HepG2 (cell line): Measurements from ENCODE around the gene KRT17. TPM values are rescaled to one million over a fixed set of nuclear protein-coding genes. Genes with fewer than 3 reads are reported as not detected.

Source experiments
- ATAC-seq: fragments of 200-7000 bp; cut with Tn5 transposase; 3 replicates; pipeline ENCODE4 v1.9.1; 2020; ENCODE audit warnings: mild to moderate bottlenecking, moderate library complexity
- BruUV-seq: library from RNA; stranded (reverse); fragments of 400-500 nt; replicated peaks from 2 replicates; lab custom pipeline; 2021; lab: Mats Ljungman, UMichigan
- CTCF ChIA-PET: fragments of 300-600 bp; formaldehyde crosslinking; extraction: SDS; loops from one replicate; lab custom pipeline; 2021; ENCODE audit warnings: low total read pairs, inconsistent platforms, low intra/inter-chr PET ratio; lab: Yijun Ruan, JAX
- POLR2A ChIA-PET: fragments of 350-600 bp; sonication (Branson Sonifier 250); formaldehyde crosslinking; loops from one replicate; lab custom pipeline; 2020; ENCODE audit warnings: antibody characterized with exemption, inconsistent platforms; lab: Yijun Ruan, JAX
- DNase-seq: peaks from one replicate; pipeline ENCODE4 v3.0.0-alpha.2; 2015; ENCODE audit warnings: low spot score
- FAIRE-seq: peaks from 3 replicates; lab custom pipeline; 2011; peaks lifted over from hg19 to GRCh38; lab: Jason Lieb, UNC
- H2AFZ ChIP-seq: one replicate; pipeline ENCODE4 v1.6.1; 2011; ENCODE audit warnings: low read length, inconsistent platforms
- H3K27ac ChIP-seq: fragments of 300-600 bp; 3 replicates; pipeline ENCODE4 v1.8.0; 2011; ENCODE audit warnings: mixed run types, mild to moderate bottlenecking, mixed read lengths, low read length, inconsistent platforms; ENCODE audit not compliant: insufficient read depth; ENCODE audit errors: extremely low read length
- H3K27me3 ChIP-seq, 2 experiments: fragments of 200-600 bp in 1 of 2; 2 replicates in 1 of 2; 3 replicates in 1 of 2; pipeline versions ENCODE4 v1.6.0 to v1.8.0; 2011; ENCODE audit warnings: low read length in 2 of 2, mild to moderate bottlenecking in 2 of 2, moderate library complexity in 2 of 2, inconsistent platforms in 1 of 2; ENCODE audit not compliant: insufficient read depth in 2 of 2, control insufficient read depth in 1 of 2
- H3K36me3 ChIP-seq, 2 experiments: fragments of 200-600 bp in 1 of 2; replicated peaks in 1 of 2; 2 replicates in 1 of 2; 3 replicates in 1 of 2; pipeline versions ENCODE4 v1.5.1 to v1.8.0; 2011; ENCODE audit warnings: low read length in 2 of 2, inconsistent platforms in 1 of 2; ENCODE audit not compliant: insufficient read depth in 2 of 2, control insufficient read depth in 1 of 2
- H3K4me1 ChIP-seq: 2 replicates; pipeline ENCODE4 v1.5.1; 2012; ENCODE audit warnings: low read length, inconsistent platforms; ENCODE audit not compliant: insufficient read depth
- H3K4me2 ChIP-seq: 2 replicates; pipeline ENCODE4 v1.6.0; 2011; ENCODE audit warnings: low read depth, low read length, inconsistent platforms
- H3K4me3 ChIP-seq, 3 experiments: fragments of 200-600 bp in 1 of 3; sonication (generic), shearing (Covaris generic) in 1 of 3; replicated peaks in 1 of 3; 2 replicates each; pipeline ENCODE4 v1.5.1; 2011 to 2016; ENCODE audit warnings: low read length in 3 of 3, inconsistent platforms in 2 of 3, low read depth in 2 of 3, mild to moderate bottlenecking in 2 of 3, control low read depth in 1 of 3, mixed read lengths in 1 of 3; ENCODE audit not compliant: insufficient read depth in 1 of 3
- H3K79me2 ChIP-seq: one replicate; pipeline ENCODE4 v1.6.1; 2011; ENCODE audit warnings: low read length, inconsistent platforms; ENCODE audit not compliant: insufficient read depth
- H3K9ac ChIP-seq: 2 replicates; pipeline ENCODE4 v1.6.0; 2011; ENCODE audit warnings: mild to moderate bottlenecking, low read depth, low read length, inconsistent platforms; ENCODE audit not compliant: insufficient read depth
- H3K9me3 ChIP-seq: 2 replicates; pipeline ENCODE4 v1.5.1; 2012; ENCODE audit warnings: mild to moderate bottlenecking, low read length
- H4K20me1 ChIP-seq: 2 replicates; pipeline ENCODE4 v1.6.0; 2011; ENCODE audit warnings: inconsistent platforms, mild to moderate bottlenecking, low read length, moderate library complexity; ENCODE audit not compliant: insufficient read depth
- BCL6 ChIP-seq: IDR thresholded peaks from 2 replicates; pipeline ENCODE4 v1.6.1; 2016; ENCODE audit warnings: missing genetic modification reagents, missing compliant biosample characterization
- CAMTA2 ChIP-seq: sonication (generic); formaldehyde crosslinking; IDR thresholded peaks from 2 replicates; pipeline ENCODE4 v1.4.0; 2020; ENCODE audit warnings: mild to moderate bottlenecking, missing genetic modification reagents, borderline replicate concordance
- FOXK2 ChIP-seq: fragments of 450-650 bp; IDR thresholded peaks from 2 replicates; pipeline ENCODE4 v1.6.1; 2016
- POGZ ChIP-seq: sonication (generic); formaldehyde crosslinking; IDR thresholded peaks from 2 replicates; pipeline ENCODE4 v1.4.0; 2020; ENCODE audit warnings: mild to moderate bottlenecking, missing genetic modification reagents
- U2AF1 ChIP-seq: fragments of 200-400 bp; formaldehyde crosslinking; optimal IDR thresholded peaks from 2 replicates; pipeline ENCODE3; 2017; ENCODE audit warnings: mild to moderate bottlenecking, low read depth, low read length
- ZNF543 ChIP-seq: sonication (generic); formaldehyde crosslinking; IDR thresholded peaks from 2 replicates; pipeline ENCODE4 v1.4.0; 2020; ENCODE audit warnings: mild to moderate bottlenecking, missing genetic modification reagents
- WGBS: methylation state at CpG from one replicate; pipeline ENCODE4 v1.1.6; 2017; ENCODE audit warnings: low lambda C conversion rate; 5-methylcytosine and 5-hydroxymethylcytosine counted together
- in situ Hi-C: cut with HindIII; loops from 2 replicates; pipeline ENCODE4 v1.10.0; 2017; ENCODE audit warnings: low pct_unique_long_range_greater_than_20kb; ENCODE audit not compliant: extremely low pct_ligation_motif_present
- intact Hi-C: fragments of 100-400 bp; cut with micrococcal nuclease; formaldehyde crosslinking; loops from one replicate; pipeline ENCODE4 v1.10.0; 2022; ENCODE audit not compliant: unreplicated experiment
- polyA plus RNA-seq, 8 experiments: library from polyadenylated mRNA; depleted of rRNA in 3 of 8; stranded (reverse) in 7 of 8; unstranded in 1 of 8; fragments of >200 nt; fragmentation: Illumina TruSeq in 4 of 8; extraction: Trizol in 4 of 8; gene quantifications; 2 replicates each; pipeline versions ENCODE4 v1.2.1 to v1.2.3, GENCODE V29; 2011 to 2016; ENCODE audit warnings: low read depth in 4 of 8, missing spikeins in 1 of 8, mixed read lengths in 1 of 8; ENCODE audit not compliant: insufficient read depth in 1 of 8
- total RNA-seq, 5 experiments: library from RNA; depleted of rRNA; stranded (reverse); fragments of >200 nt; fragmentation: Illumina TruSeq; extraction: Trizol; gene quantifications; 2 replicates each; pipeline ENCODE4 v1.2.3, GENCODE V29; 2016; ENCODE audit warnings: low read depth in 1 of 5
- TF ChIP-seq, protein P1 (sequence below): sonication (generic); formaldehyde crosslinking; IDR thresholded peaks from 2 replicates; pipeline ENCODE4 v1.4.0; 2020; ENCODE audit warnings: missing genetic modification reagents
- TF ChIP-seq, protein P2 (sequence below): sonication (generic); formaldehyde crosslinking; IDR thresholded peaks from 2 replicates; pipeline ENCODE4 v1.5.1; 2020; ENCODE audit warnings: mild to moderate bottlenecking, missing genetic modification reagents

Gene KRT17
- total and polyA plus RNA-seq, 2 of the 13 experiments (the other 11 are each of a cell fraction or from before 2014, with no cell fraction given): 0.38 to 0.82 TPM

DNA sequence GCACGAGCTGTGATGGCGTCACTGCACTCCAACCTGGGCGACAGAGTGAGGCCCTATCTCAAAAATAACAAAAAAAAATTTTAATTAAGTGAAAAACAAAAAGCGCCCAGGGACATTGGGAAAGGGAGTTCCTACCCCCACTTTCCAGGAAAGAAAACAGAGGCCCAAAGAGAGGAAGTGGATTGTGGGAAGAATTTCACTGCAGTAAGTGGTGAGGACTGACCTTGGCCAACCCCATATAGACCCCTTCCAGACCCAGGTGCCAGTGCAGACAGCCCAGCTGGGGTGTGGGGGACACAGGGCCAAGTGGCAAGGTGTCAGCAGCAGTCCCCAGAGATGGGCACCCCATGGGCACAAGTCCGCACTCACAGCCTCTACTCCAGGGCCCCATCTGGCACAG, 29.0 kb upstream of the KRT17 start:
- DNase-seq (no peak), FAIRE-seq (no peak), ATAC-seq (no peak)
- ChIA-PET POLR2A (no interaction called here), CTCF (interaction anchor here (11.1 kb wide), 1 partner anchor 11 kb away, joined by 242 read pairs; no protein-coding TSS in a partner anchor)
- no peak overlapping the region for H3K9ac ChIP-seq
- TF ChIP-seq, protein P1, sequence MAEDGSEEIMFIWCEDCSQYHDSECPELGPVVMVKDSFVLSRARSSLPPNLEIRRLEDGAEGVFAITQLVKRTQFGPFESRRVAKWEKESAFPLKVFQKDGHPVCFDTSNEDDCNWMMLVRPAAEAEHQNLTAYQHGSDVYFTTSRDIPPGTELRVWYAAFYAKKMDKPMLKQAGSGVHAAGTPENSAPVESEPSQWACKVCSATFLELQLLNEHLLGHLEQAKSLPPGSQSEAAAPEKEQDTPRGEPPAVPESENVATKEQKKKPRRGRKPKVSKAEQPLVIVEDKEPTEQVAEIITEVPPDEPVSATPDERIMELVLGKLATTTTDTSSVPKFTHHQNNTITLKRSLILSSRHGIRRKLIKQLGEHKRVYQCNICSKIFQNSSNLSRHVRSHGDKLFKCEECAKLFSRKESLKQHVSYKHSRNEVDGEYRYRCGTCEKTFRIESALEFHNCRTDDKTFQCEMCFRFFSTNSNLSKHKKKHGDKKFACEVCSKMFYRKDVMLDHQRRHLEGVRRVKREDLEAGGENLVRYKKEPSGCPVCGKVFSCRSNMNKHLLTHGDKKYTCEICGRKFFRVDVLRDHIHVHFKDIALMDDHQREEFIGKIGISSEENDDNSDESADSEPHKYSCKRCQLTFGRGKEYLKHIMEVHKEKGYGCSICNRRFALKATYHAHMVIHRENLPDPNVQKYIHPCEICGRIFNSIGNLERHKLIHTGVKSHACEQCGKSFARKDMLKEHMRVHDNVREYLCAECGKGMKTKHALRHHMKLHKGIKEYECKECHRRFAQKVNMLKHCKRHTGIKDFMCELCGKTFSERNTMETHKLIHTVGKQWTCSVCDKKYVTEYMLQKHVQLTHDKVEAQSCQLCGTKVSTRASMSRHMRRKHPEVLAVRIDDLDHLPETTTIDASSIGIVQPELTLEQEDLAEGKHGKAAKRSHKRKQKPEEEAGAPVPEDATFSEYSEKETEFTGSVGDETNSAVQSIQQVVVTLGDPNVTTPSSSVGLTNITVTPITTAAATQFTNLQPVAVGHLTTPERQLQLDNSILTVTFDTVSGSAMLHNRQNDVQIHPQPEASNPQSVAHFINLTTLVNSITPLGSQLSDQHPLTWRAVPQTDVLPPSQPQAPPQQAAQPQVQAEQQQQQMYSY: no peak
- TF ChIP-seq, protein P2, sequence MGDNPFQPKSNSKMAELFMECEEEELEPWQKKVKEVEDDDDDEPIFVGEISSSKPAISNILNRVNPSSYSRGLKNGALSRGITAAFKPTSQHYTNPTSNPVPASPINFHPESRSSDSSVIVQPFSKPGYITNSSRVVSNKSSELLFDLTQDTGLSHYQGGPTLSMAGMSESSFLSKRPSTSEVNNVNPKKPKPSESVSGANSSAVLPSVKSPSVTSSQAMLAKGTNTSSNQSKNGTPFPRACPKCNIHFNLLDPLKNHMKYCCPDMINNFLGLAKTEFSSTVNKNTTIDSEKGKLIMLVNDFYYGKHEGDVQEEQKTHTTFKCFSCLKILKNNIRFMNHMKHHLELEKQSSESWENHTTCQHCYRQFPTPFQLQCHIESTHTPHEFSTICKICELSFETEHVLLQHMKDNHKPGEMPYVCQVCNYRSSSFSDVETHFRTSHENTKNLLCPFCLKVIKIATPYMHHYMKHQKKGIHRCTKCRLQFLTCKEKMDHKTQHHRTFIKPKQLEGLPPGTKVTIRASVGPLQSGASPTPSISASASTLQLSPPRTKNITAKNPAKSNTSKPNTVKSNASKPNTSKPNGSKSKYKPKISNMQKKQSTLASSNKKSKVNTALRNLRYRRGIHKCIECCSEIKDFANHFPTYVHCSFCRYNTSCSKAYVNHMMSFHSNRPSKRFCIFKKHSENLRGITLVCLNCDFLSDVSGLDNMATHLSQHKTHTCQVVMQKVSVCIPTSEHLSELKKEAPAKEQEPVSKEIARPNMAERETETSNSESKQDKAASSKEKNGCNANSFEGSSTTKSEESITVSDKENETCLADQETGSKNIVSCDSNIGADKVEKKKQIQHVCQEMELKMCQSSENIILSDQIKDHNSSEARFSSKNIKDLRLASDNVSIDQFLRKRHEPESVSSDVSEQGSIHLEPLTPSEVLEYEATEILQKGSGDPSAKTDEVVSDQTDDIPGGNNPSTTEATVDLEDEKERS: no peak
- TF ChIP-seq CAMTA2 (CRISPR knock-in tag) (no peak), U2AF1 (no peak), BCL6 (CRISPR knock-in tag) (no peak), ZNF543 (CRISPR knock-in tag) (no peak), FOXK2 (no peak), POGZ (CRISPR knock-in tag) (no peak)
- H3K79me2 ChIP-seq: no peaks in the 10 kb centered on the region
- in situ Hi-C loops (no loop called here), intact Hi-C loops (no loop called here)
- H3K4me2 ChIP-seq: no peak overlapping the region
- peaks cover 11% of the 10 kb centered on the region for H3K4me1 ChIP-seq
- no peak overlapping the region for H3K27ac ChIP-seq
- no TSS peak for BruUV-seq
- peaks cover 22 to 66% of the 10 kb centered on the region in 2 experiments for H3K27me3 ChIP-seq
- no peaks in the 10 kb centered on the region for H3K9me3 ChIP-seq
- no peaks in the 10 kb centered on the region for H3K36me3 ChIP-seq
- H4K20me1 ChIP-seq: no peaks in the 10 kb centered on the region
- H2AFZ ChIP-seq: no peak overlapping the region
- WGBS: 11% methylated on average over 4 of the region's 5 CpGs
- no peak overlapping the region for H3K4me3 ChIP-seq
